ENCODE data around the gene FDX2. TPM values are rescaled to one million over a fixed set of nuclear protein-coding genes. Genes with fewer than 3 reads are reported as not detected.

The FDX2 gene
- total RNA-seq, 4 donors from 2014 or later = 6.1 to 28.9 (median 8.4) TPM; not detected in 1

- DNase-seq = no peak
- in situ Hi-C loops (cut with MboI; ENCODE audit: low pct_ligation_motif_present in 1 of 4, low pct_unique_long_range_greater_than_20kb in 1 of 4, low sequenced_read_pairs in 3 of 4) (no loop called here), intact Hi-C loops (cut with DNase I; ENCODE audit: low total_unique reads) (no loop called here)
- no peaks in the 10 kb centered on the region for H3K27me3 ChIP-seq
- 98 to 100% methylated on average over 1 to 22 of the region's 24 CpGs for WGBS, 2 donors (ENCODE audit: low coverage in 1 of 2)
- H3K4me3 ChIP-seq = no peak within 1 kb of the TSS
- H3K36me3 ChIP-seq = no peaks in the 10 kb centered on the region
- H3K27ac ChIP-seq = no peak within 1 kb of the TSS
- H3K9me3 ChIP-seq = no peaks in the 10 kb centered on the region
- no peak for TF ChIP-seq EP300 (IDR thresholded peaks at IDR 0.05; ENCODE audit: low read depth)
- TF ChIP-seq POLR2AphosphoS5 (IDR thresholded peaks at IDR 0.05) = no peak
- no peak for TF ChIP-seq CTCF (IDR thresholded peaks at IDR 0.05)
- TF ChIP-seq POLR2A (IDR thresholded peaks at IDR 0.05) = no peak
- no peaks in the 10 kb centered on the region for H3K4me1 ChIP-seq
These were observed 6.4 kb downstream of the FDX2 start, which contains the start of gene ZGLP1 for GRCh38 chr19:10309423-10309822. Gene ZGLP1, minus strand, starts transcription at chr19:10309815.

GRCh38 chr19:10306327-10306726 is 9.5 kb downstream of the FDX2 start:
- Histone ChIP-seq H3K36me3 (no peaks in the 10 kb centered on the region), H3K4me3 (no peak overlapping the region), H3K27ac (no peak overlapping the region), H3K4me1 (no peaks in the 10 kb centered on the region), H3K27me3 (peaks cover 9% of the 10 kb centered on the region), H3K9me3 (no peaks in the 10 kb centered on the region)
- no peak for TF ChIP-seq POLR2A (IDR thresholded peaks at IDR 0.05)
- DNase-seq = no peak
- in situ Hi-C loops (cut with MboI; ENCODE audit: low pct_ligation_motif_present in 1 of 4, low pct_unique_long_range_greater_than_20kb in 1 of 4, low sequenced_read_pairs in 3 of 4) = no loop called here
- 85 to 89% methylated on average over 1 to 5 of the region's 5 CpGs for WGBS, 2 donors (ENCODE audit: low coverage in 1 of 2)
- intact Hi-C loops (cut with DNase I; ENCODE audit: low total_unique reads) = no loop called here

- TF ChIP-seq CTCF (IDR thresholded peaks at IDR 0.05) = no peak
- TF ChIP-seq POLR2A (IDR thresholded peaks at IDR 0.05) = no peak
- TF ChIP-seq POLR2AphosphoS5 (IDR thresholded peaks at IDR 0.05) = no peak
- TF ChIP-seq EP300 (IDR thresholded peaks at IDR 0.05; ENCODE audit: low read depth) = no peak
- DNase-seq = peak; percentile 27
- Histone ChIP-seq H3K4me3 (no peak overlapping the region), H3K4me1 (peaks cover 0 to under 1% (median 0%) of the 10 kb centered on the region in 4 donors), H3K9me3 (no peaks in the 10 kb centered on the region), H3K36me3 (no peaks in the 10 kb centered on the region), H3K27me3 (peaks cover 13% of the 10 kb centered on the region), H3K27ac (no peak overlapping the region)
- 83% methylated on average over 17 of the region's 17 CpGs; no CpG with 5 or more reads in 1 of the 2 donors for WGBS, 2 donors (ENCODE audit: low coverage in 1 of 2)
- in situ Hi-C loops (cut with MboI; ENCODE audit: low pct_ligation_motif_present in 1 of 4, low pct_unique_long_range_greater_than_20kb in 1 of 4, low sequenced_read_pairs in 3 of 4) (no loop called here), intact Hi-C loops (cut with DNase I; ENCODE audit: low total_unique reads) (no loop called here)
These were observed 10.5 kb downstream of the FDX2 start for GRCh38 chr19:10305139-10305806.

GRCh38 chr19:10299545-10300458 is 16.0 kb downstream of the FDX2 start:
- intact Hi-C loops (cut with DNase I; ENCODE audit: low total_unique reads) = no loop called here
- Histone ChIP-seq H3K9me3 (no peaks in the 10 kb centered on the region), H3K36me3 (no peaks in the 10 kb centered on the region), H3K4me1 (peaks cover 10 to 19% (median 16%) of the 10 kb centered on the region in 4 donors), H3K27me3 (peaks cover 62% of the 10 kb centered on the region), H3K27ac (no peak overlapping the region), H3K4me3 (no peak overlapping the region)
- TF ChIP-seq EP300 (IDR thresholded peaks at IDR 0.05; ENCODE audit: low read depth) = no peak
- TF ChIP-seq POLR2A (IDR thresholded peaks at IDR 0.05) = no peak
- no peak for TF ChIP-seq POLR2AphosphoS5 (IDR thresholded peaks at IDR 0.05)
- no peak for TF ChIP-seq CTCF (IDR thresholded peaks at IDR 0.05)
- no peak for DNase-seq
- in situ Hi-C loops (cut with MboI; ENCODE audit: low pct_ligation_motif_present in 1 of 4, low pct_unique_long_range_greater_than_20kb in 1 of 4, low sequenced_read_pairs in 3 of 4) = no loop called here
- 47% methylated on average over 14 of the region's 14 CpGs; no CpG with 5 or more reads in 1 of the 2 donors for WGBS, 2 donors (ENCODE audit: low coverage in 1 of 2)
